ENCODE measurements around the gene AMPD1. TPM values are rescaled to one million over a fixed set of nuclear protein-coding genes. Genes with fewer than 3 reads are reported as not detected.

AMPD1 gene
- total RNA-seq, 2 donors from 2014 or later: 0.41 TPM; not detected in 1

GRCh38 chr1:114720492-114720891, 25.1 kb upstream of the AMPD1 start:
- H3K9me3 ChIP-seq: no peaks in the 10 kb centered on the region
- H3K27ac ChIP-seq: no peak overlapping the region
- peaks cover under 1 to 10% of the 10 kb centered on the region in 2 donors for H3K4me1 ChIP-seq (ENCODE audit: control insufficient read depth in 1 of 2, low read depth in 2 of 2)
- DNase-seq (ENCODE audit: low spot score) (no peak), ATAC-seq (ENCODE audit: insufficient number of reproducible peaks, low FRiP score, low read depth) (no peak)
- peaks cover 56% of the 10 kb centered on the region for H3K36me3 ChIP-seq
- H3K4me3 ChIP-seq: no peak overlapping the region
- TF ChIP-seq, protein P1, sequence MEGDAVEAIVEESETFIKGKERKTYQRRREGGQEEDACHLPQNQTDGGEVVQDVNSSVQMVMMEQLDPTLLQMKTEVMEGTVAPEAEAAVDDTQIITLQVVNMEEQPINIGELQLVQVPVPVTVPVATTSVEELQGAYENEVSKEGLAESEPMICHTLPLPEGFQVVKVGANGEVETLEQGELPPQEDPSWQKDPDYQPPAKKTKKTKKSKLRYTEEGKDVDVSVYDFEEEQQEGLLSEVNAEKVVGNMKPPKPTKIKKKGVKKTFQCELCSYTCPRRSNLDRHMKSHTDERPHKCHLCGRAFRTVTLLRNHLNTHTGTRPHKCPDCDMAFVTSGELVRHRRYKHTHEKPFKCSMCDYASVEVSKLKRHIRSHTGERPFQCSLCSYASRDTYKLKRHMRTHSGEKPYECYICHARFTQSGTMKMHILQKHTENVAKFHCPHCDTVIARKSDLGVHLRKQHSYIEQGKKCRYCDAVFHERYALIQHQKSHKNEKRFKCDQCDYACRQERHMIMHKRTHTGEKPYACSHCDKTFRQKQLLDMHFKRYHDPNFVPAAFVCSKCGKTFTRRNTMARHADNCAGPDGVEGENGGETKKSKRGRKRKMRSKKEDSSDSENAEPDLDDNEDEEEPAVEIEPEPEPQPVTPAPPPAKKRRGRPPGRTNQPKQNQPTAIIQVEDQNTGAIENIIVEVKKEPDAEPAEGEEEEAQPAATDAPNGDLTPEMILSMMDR (IDR thresholded peaks at IDR 0.05): no peak
- H3K27me3 ChIP-seq (replicated peaks; ENCODE audit: insufficient read depth): no peaks in the 10 kb centered on the region

DNA sequence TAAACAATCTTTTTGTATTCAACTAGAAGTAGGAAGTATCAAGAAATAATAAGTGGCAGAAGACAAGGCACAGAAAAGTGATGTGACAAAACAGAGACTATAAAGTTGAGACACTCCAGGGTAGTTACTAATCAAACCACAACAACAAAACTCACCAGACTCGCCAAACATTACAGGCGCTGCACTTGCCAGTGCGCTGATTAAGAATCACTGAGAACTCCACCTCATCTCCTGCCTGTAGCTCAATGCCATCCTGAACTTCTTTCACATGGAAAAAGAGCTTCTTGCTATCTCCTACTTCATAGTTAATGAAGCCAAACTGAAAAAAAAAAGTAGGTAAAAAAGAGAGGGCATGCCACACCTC, 24.1 kb upstream of the AMPD1 start:
- ATAC-seq (ENCODE audit: insufficient number of reproducible peaks, low FRiP score, low read depth) (no peak), DNase-seq (ENCODE audit: low spot score) (no peak)
- no peaks in the 10 kb centered on the region for H3K27me3 ChIP-seq (replicated peaks; ENCODE audit: insufficient read depth)
- H3K36me3 ChIP-seq: peaks cover 49% of the 10 kb centered on the region
- H3K27ac ChIP-seq: no peak overlapping the region
- peaks cover 8 to 16% of the 10 kb centered on the region in 2 donors for H3K4me1 ChIP-seq (ENCODE audit: control insufficient read depth in 1 of 2, low read depth in 2 of 2)
- no peaks in the 10 kb centered on the region for H3K9me3 ChIP-seq
- no peak overlapping the region for H3K4me3 ChIP-seq
- TF ChIP-seq, protein P1 (IDR thresholded peaks at IDR 0.05): no peak

DNA sequence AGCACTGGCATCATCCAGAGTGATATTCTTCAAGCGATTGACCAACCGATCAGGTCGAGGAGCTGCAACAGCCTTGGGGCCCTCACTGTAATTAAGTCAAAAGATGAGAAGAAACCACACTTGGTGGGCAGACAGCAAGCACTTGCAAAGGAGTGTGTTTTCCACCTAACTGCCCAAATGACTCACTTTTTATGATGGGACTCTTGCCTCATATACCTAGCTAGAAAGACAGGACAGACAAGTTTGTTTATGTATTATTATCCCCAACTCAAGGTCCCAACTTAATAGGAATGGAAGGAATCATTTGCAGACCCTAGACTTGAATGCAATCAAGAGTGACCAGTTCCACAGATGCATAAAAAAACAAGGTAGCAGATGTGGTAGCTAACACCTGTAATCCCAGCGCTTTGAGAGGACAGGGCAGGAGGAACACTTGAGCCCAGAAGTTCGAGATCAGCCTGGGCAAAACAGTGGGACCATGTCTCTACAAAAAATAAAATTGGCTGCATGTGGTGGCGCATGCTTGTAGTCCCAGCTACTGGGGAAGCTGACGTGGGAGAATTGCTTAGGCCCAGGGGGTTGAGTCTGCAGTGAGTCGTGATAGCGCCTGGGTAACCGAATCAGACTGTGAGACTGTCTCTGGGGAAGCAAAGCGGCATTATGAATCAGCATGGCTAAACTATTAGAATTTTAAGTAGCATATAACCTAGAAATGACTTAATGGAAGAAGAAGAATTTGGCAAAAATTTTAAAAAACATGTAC, 23.5 kb upstream of the AMPD1 start:
- no peaks in the 10 kb centered on the region for H3K9me3 ChIP-seq
- H3K36me3 ChIP-seq: peaks cover 48% of the 10 kb centered on the region
- no peaks in the 10 kb centered on the region for H3K27me3 ChIP-seq (replicated peaks; ENCODE audit: insufficient read depth)
- DNase-seq (ENCODE audit: low spot score) (no peak), ATAC-seq (ENCODE audit: insufficient number of reproducible peaks, low FRiP score, low read depth) (no peak)
- H3K4me1 ChIP-seq (ENCODE audit: control insufficient read depth in 1 of 2, low read depth in 2 of 2): peaks cover 8 to 16% of the 10 kb centered on the region in 2 donors
- H3K4me3 ChIP-seq: no peak overlapping the region
- no peak overlapping the region for H3K27ac ChIP-seq
- TF ChIP-seq, protein P1 (IDR thresholded peaks at IDR 0.05): no peak

GRCh38 chr1:114716304-114717170, 21.2 kb upstream of the AMPD1 start, which contains the start of gene NRAS:
NRAS (minus strand) TSS chr1:114716771; CDS start chr1:114716160, 611 bp downstream.
- H3K4me1 ChIP-seq (ENCODE audit: control insufficient read depth in 1 of 2, low read depth in 2 of 2): peaks cover 8 to 16% of the 10 kb centered on the region in 2 donors
- ATAC-seq (ENCODE audit: insufficient number of reproducible peaks, low FRiP score, low read depth): peak; percentile 65
- peak; percentile 82 for DNase-seq (ENCODE audit: low spot score)
- H3K27ac ChIP-seq: peak within 1 kb of the TSS; percentile 91 to 95
- TF ChIP-seq, protein P1 (IDR thresholded peaks at IDR 0.05): no peak
- no peaks in the 10 kb centered on the region for H3K27me3 ChIP-seq (replicated peaks; ENCODE audit: insufficient read depth)
- peak within 1 kb of the TSS; percentile 94 for H3K4me3 ChIP-seq
- H3K9me3 ChIP-seq: no peaks in the 10 kb centered on the region
- peaks cover 26% of the 10 kb centered on the region for H3K36me3 ChIP-seq

DNA sequence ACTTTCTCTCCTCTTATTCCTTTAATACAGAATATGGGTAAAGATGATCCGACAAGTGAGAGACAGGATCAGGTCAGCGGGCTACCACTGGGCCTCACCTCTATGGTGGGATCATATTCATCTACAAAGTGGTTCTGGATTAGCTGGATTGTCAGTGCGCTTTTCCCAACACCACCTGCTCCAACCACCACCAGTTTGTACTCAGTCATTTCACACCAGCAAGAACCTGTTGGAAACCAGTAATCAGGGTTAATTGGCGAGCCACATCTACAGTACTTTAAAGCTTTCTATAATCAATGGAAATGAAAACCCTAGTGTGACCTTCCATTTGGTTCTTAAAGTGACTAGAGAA, 20.6 kb upstream of the AMPD1 start:
- peaks cover 29% of the 10 kb centered on the region for H3K36me3 ChIP-seq
- ATAC-seq (ENCODE audit: insufficient number of reproducible peaks, low FRiP score, low read depth) (no peak), DNase-seq (ENCODE audit: low spot score) (no peak)
- H3K4me3 ChIP-seq: peak overlapping the region; percentile 94
- H3K27me3 ChIP-seq (replicated peaks; ENCODE audit: insufficient read depth): no peaks in the 10 kb centered on the region
- peaks cover 8 to 16% of the 10 kb centered on the region in 2 donors for H3K4me1 ChIP-seq (ENCODE audit: control insufficient read depth in 1 of 2, low read depth in 2 of 2)
- peak overlapping the region; percentile 91 to 95 for H3K27ac ChIP-seq
- no peaks in the 10 kb centered on the region for H3K9me3 ChIP-seq
- TF ChIP-seq, protein P1 (IDR thresholded peaks at IDR 0.05): no peak
